Suprapubic skin (tissue), 4 donors: ENCODE data around the gene HSPA12B. TPM values are rescaled to one million over a fixed set of nuclear protein-coding genes. Genes with fewer than 3 reads are reported as not detected.
A peak's percentile ranks its signal among the peaks of the same experiment; 100 is the strongest.

Experiments
- DNase-seq, 2 donors: peaks; one replicate each; pipeline ENCODE4 v3.0.0-alpha.2; 2019; ENCODE audit warnings: low spot score in 2 of 2
- H3K27ac ChIP-seq: fragments of 200-600 bp; sonication (generic); one replicate; pipeline ENCODE4 v1.5.1; 2019
- H3K27me3 ChIP-seq: fragments of 200-600 bp; sonication (generic); one replicate; pipeline ENCODE4 v1.5.1; 2019
- H3K36me3 ChIP-seq: fragments of 200-600 bp; sonication (generic); one replicate; pipeline ENCODE4 v1.5.1; 2019
- H3K4me1 ChIP-seq: fragments of 200-600 bp; sonication (generic); one replicate; pipeline ENCODE4 v1.5.1; 2019
- H3K4me3 ChIP-seq: fragments of 200-600 bp; sonication (generic); one replicate; pipeline ENCODE4 v1.5.1; 2019; ENCODE audit warnings: mild to moderate bottlenecking
- H3K9me3 ChIP-seq: fragments of 200-600 bp; sonication (generic); one replicate; pipeline ENCODE4 v1.5.1; 2019
- EP300 ChIP-seq: sonication (generic); formaldehyde crosslinking; IDR thresholded peaks from one replicate; pipeline ENCODE4 v1.6.1; 2017; ENCODE audit warnings: antibody characterized with exemption
- POLR2A ChIP-seq, 2 donors: fragments of 450-650 bp; IDR thresholded peaks; one replicate each; pipeline ENCODE4 v1.6.1; 2017; ENCODE audit warnings: antibody characterized with exemption in 2 of 2, mild to moderate bottlenecking in 2 of 2, moderate library complexity in 2 of 2
- POLR2AphosphoS5 ChIP-seq, 3 donors: sonication (generic); formaldehyde crosslinking; IDR thresholded peaks; one replicate each; pipeline ENCODE4 v1.6.1; 2017; ENCODE audit warnings: antibody characterized with exemption in 3 of 3
- WGBS: methylation state at CpG from one replicate; pipeline ENCODE4 v1.1.5; 2018; 5-methylcytosine and 5-hydroxymethylcytosine counted together
- total RNA-seq, 4 donors: library from RNA; depleted of rRNA; stranded (reverse); fragments of >200 nt; gene quantifications; one replicate each; pipeline ENCODE4 v1.1.0, GENCODE V29; 2016
- TF ChIP-seq, protein P1 (sequence below), 2 donors: fragments of 200-600 bp in 1 of 2; fragments of 450-650 bp in 1 of 2; sonication (generic) in 1 of 2; IDR thresholded peaks; one replicate each; pipeline ENCODE4 v1.5.1; 2016 to 2019; ENCODE audit warnings: antibody characterized with exemption in 2 of 2, mild to moderate bottlenecking in 1 of 2, moderate library complexity in 1 of 2

The HSPA12B gene
- total RNA-seq, 4 donors from 2014 or later: 1.9 to 8.7 (median 4.4) TPM

DNA sequence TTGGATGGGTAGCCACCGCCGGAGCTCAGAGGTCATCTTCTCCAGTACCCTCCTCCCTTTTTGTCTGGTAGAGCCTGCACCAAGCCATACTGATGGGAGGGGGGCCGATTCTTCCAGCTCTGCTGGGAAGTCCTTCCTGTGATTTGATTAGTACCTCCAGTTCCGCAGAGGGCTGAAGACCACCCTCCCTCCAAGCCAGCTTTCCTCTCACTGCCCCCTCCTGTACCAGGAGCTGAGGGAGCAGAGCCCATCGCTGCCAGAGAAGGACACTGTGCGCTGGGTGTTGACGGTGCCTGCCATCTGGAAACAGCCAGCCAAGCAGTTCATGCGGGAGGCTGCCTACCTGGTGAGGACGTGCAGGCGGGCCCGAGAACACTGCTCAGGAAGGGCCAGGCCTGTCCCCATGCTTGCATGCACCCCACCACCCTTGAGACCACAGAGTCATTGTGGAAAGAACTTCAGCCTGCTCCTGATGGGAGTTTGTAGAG is 13.2 kb downstream of the HSPA12B start:
- peaks cover 3% of the 10 kb centered on the region for H3K27me3 ChIP-seq
- no peak for TF ChIP-seq POLR2A (IDR thresholded peaks at IDR 0.05)
- TF ChIP-seq POLR2AphosphoS5 (IDR thresholded peaks at IDR 0.05): no peak
- no peak for TF ChIP-seq EP300
- TF ChIP-seq, protein P1, sequence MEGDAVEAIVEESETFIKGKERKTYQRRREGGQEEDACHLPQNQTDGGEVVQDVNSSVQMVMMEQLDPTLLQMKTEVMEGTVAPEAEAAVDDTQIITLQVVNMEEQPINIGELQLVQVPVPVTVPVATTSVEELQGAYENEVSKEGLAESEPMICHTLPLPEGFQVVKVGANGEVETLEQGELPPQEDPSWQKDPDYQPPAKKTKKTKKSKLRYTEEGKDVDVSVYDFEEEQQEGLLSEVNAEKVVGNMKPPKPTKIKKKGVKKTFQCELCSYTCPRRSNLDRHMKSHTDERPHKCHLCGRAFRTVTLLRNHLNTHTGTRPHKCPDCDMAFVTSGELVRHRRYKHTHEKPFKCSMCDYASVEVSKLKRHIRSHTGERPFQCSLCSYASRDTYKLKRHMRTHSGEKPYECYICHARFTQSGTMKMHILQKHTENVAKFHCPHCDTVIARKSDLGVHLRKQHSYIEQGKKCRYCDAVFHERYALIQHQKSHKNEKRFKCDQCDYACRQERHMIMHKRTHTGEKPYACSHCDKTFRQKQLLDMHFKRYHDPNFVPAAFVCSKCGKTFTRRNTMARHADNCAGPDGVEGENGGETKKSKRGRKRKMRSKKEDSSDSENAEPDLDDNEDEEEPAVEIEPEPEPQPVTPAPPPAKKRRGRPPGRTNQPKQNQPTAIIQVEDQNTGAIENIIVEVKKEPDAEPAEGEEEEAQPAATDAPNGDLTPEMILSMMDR (IDR thresholded peaks at IDR 0.05): no peak
- H3K9me3 ChIP-seq: no peaks in the 10 kb centered on the region
- WGBS: 64% methylated on average over 4 of the region's 11 CpGs
- no peak overlapping the region for H3K27ac ChIP-seq
- H3K4me1 ChIP-seq: peaks cover 18% of the 10 kb centered on the region
- no peak overlapping the region for H3K4me3 ChIP-seq
- DNase-seq: no peak
- peaks cover 14% of the 10 kb centered on the region for H3K36me3 ChIP-seq

DNA sequence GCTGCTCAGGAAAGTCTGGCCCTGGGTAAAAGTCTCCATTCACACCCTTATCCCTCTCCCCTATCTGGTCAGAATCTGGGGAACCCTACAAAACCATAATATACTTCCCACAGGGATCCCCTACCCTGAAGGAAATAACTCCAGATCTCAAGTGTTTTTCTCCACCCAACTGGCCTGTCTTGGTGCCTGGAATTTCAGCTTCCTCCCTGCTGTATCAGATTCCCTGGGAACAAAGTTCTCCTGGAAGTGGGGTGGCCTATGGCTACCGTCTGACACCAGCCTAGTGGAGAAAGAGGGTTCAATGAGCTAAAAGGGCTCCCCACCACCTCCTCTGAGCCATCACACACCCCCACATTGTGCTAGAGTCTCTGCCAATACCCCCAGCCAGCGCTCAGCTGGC is 15.0 kb downstream of the HSPA12B start:
- Histone ChIP-seq H3K27ac (no peak overlapping the region), H3K36me3 (peaks cover 24% of the 10 kb centered on the region), H3K4me1 (peaks cover 30% of the 10 kb centered on the region), H3K9me3 (no peaks in the 10 kb centered on the region), H3K4me3 (no peak overlapping the region), H3K27me3 (peaks cover 3% of the 10 kb centered on the region)
- WGBS: 93% methylated on average over 2 of the region's 2 CpGs
- TF ChIP-seq, protein P1 (IDR thresholded peaks at IDR 0.05): no peak
- TF ChIP-seq EP300 (no peak), POLR2A (IDR thresholded peaks at IDR 0.05) (no peak), POLR2AphosphoS5 (IDR thresholded peaks at IDR 0.05) (no peak)
- no peak for DNase-seq

DNA sequence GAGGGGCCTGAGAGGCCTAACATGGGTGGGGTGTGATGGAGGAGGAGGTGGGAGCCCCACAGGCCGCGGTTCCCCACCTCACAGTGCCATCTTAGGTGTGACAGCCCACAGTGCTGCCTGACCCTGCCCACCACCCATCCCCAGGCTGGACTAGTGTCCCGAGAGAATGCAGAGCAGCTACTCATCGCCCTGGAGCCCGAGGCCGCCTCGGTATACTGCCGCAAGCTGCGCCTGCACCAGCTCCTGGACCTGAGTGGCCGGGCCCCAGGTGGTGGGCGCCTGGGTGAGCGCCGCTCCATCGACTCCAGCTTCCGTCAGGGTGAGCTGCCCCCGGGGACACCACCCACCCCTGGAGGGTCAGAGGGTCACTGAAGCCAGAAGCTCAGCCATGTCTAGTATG is 15.6 kb downstream of the HSPA12B start:
- Histone ChIP-seq H3K27me3 (peaks cover 3% of the 10 kb centered on the region), H3K27ac (no peak overlapping the region), H3K4me1 (peaks cover 34% of the 10 kb centered on the region), H3K36me3 (peaks cover 24% of the 10 kb centered on the region), H3K9me3 (no peaks in the 10 kb centered on the region), H3K4me3 (no peak overlapping the region)
- TF ChIP-seq, protein P1 (IDR thresholded peaks at IDR 0.05): no peak
- no peak for TF ChIP-seq EP300
- TF ChIP-seq POLR2AphosphoS5 (IDR thresholded peaks at IDR 0.05): no peak
- no peak for TF ChIP-seq POLR2A (IDR thresholded peaks at IDR 0.05)
- no peak for DNase-seq
- 81% methylated on average over 4 of the region's 16 CpGs for WGBS

DNA sequence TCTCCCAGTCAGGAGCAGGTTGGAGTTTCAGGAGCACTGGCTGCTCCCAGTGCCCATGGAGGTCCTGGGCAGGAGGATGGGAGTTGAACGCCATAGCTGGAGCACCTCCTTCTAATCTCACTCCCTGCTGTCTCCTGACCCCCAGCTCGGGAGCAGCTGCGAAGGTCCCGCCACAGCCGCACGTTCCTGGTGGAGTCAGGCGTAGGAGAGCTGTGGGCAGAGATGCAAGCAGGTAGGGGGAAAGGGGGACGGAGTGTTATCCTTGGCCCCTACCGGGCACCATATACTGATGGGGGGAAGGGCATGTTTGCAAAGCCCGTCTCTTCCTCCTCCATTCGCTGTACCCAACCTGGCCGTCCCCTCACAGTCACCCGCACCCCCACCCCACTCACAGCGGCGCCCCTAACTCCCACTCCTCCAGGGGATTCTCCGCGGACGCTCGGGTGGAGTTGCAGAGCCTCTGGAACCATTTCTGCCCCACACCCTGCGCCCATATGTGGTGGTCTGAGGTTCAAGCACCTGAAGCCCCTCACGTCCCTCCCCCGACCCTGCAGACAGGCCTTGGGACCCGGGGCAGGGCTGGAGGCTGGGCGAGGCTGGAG is 16.7 kb downstream of the HSPA12B start:
- no peak overlapping the region for H3K4me3 ChIP-seq
- H3K36me3 ChIP-seq: peaks cover 24% of the 10 kb centered on the region
- H3K27me3 ChIP-seq: peaks cover 3% of the 10 kb centered on the region
- WGBS: 72% methylated on average over 22 of the region's 24 CpGs
- peaks cover 35% of the 10 kb centered on the region for H3K4me1 ChIP-seq
- no peak for DNase-seq
- no peak overlapping the region for H3K27ac ChIP-seq
- TF ChIP-seq EP300 (no peak), POLR2AphosphoS5 (IDR thresholded peaks at IDR 0.05) (no peak), POLR2A (IDR thresholded peaks at IDR 0.05) (no peak)
- TF ChIP-seq, protein P1 (IDR thresholded peaks at IDR 0.05): no peak
- no peaks in the 10 kb centered on the region for H3K9me3 ChIP-seq

DNA sequence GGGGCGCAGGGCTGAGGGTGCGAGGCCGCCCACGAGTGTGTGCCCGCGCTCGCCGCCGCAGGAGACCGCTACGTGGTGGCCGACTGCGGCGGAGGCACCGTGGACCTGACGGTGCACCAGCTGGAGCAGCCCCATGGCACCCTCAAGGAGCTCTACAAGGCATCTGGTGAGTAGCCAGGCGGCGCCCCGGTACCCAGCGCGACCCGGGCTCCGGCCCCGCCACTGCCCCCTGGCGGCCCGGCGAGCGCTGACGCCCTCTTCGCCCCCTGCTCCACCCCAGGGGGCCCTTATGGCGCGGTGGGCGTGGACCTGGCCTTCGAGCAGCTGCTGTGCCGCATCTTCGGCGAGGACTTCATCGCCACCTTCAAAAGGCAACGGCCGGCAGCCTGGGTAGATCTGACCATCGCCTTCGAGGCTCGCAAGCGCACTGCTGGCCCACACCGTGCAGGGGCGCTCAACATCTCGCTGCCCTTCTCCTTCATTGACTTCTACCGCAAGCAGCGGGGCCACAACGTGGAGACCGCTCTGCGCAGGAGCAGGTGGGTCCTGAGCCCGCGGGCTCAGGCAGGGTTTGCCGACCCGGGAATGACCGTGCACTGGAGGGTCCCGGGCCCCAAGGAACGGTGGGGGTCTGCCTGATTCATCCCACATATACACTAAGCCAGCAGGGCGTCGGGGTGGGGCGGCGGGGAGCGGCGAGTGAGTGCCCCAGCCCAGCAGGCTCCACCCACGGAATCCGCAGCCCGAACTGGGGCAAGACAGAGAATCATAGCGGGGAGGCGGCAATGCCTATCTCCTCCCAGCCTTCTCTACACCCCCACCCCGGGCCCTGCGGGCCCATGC is 17.4 kb downstream of the HSPA12B start:
- 59% methylated on average over 22 of the region's 72 CpGs for WGBS
- Histone ChIP-seq H3K36me3 (peaks cover 24% of the 10 kb centered on the region), H3K27me3 (peaks cover 3% of the 10 kb centered on the region), H3K27ac (no peak overlapping the region), H3K9me3 (no peaks in the 10 kb centered on the region), H3K4me3 (no peak overlapping the region), H3K4me1 (peaks cover 31% of the 10 kb centered on the region)
- TF ChIP-seq EP300 (no peak), POLR2A (IDR thresholded peaks at IDR 0.05) (no peak), POLR2AphosphoS5 (IDR thresholded peaks at IDR 0.05) (no peak)
- TF ChIP-seq, protein P1 (IDR thresholded peaks at IDR 0.05): peak in 1 of 2 donors; percentile 77
- no peak for DNase-seq
